ENCODE data around the gene ANKRD52. TPM values are rescaled to one million over a fixed set of nuclear protein-coding genes. Genes with fewer than 3 reads are reported as not detected.
"Not testable (repeated sequence)": the region's sequence is repeated elsewhere in the genome, so short reads cannot be mapped to it uniquely, and the experiment has no call there.

ANKRD52 gene
- total and polyA plus RNA-seq, 2 experiments from 2014 or later, result 20.3 to 25.2 TPM

DNA sequence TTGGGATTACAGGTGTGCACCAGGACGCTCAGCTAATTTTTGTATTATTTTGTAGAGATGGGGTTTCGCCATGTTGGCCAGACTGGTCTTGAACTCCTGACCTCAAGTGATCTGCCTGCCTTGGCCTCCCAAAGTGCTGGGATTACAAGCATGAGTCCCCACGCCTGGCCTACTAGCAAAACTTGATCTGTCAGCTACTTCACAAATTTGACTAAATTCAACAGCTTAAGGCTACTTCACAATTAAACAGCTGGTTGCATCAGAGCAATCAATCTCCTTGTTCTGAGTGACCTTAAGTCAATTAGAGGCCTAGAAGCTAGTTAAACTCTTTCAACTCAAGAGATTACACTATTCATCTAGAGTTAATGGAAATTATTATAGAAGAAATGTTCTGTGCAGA, 20.7 kb upstream of the ANKRD52 start:
- H3K27me3 Mint-ChIP-seq (ENCODE audit: insufficient read depth, low read depth, poor library complexity), result peaks cover 4% of the 10 kb centered on the region
- H4K20me1 ChIP-seq (replicated peaks; ENCODE audit: insufficient read depth), result peaks cover 10% of the 10 kb centered on the region
- H3K9me2 ChIP-seq (ENCODE audit: insufficient read depth), result no peaks in the 10 kb centered on the region
- no peak overlapping the region for H3K27ac Mint-ChIP-seq
- H3K27me3 ChIP-seq (ENCODE audit: insufficient read depth), result no peaks in the 10 kb centered on the region
- TF ChIP-seq POLR2AphosphoS5 (IDR thresholded peaks at IDR 0.05; ENCODE audit: low read depth), result no peak
- no peak for TF ChIP-seq REST (IDR thresholded peaks at IDR 0.05; ENCODE audit: unreplicated experiment)
- no peak for TF ChIP-seq STAT1 (IDR thresholded peaks at IDR 0.05; ENCODE audit: unreplicated experiment)
- no peak for TF ChIP-seq JUNB (IDR thresholded peaks at IDR 0.05; ENCODE audit: unreplicated experiment)
- no peak overlapping the region for H3K4me3 ChIP-seq
- peaks cover 87% of the 10 kb centered on the region for H3K36me3 Mint-ChIP-seq (ENCODE audit: low read depth)
- no peak overlapping the region for H2AFZ ChIP-seq
- DNase-seq (ENCODE audit: low spot score) (no peak), ATAC-seq (no peak)
- H3K36me3 ChIP-seq (ENCODE audit: insufficient read depth), result peaks cover 67% of the 10 kb centered on the region
- H3K4me1 ChIP-seq (ENCODE audit: insufficient read depth), result no peaks in the 10 kb centered on the region
- H3K9me3 Mint-ChIP-seq, result no peaks in the 10 kb centered on the region
- H3F3A ChIP-seq (replicated peaks; ENCODE audit: low read depth), result peaks cover 15% of the 10 kb centered on the region
- no peak overlapping the region; the same call in 1 of the 2 replicates for H3K27ac ChIP-seq (ENCODE audit: low read depth)
- H3K79me2 ChIP-seq (replicated peaks; ENCODE audit: insufficient read depth), result no peaks in the 10 kb centered on the region
- H3K4me2 ChIP-seq, result no peak overlapping the region
- no peaks in the 10 kb centered on the region for H3K4me1 Mint-ChIP-seq
- H3K4me3 Mint-ChIP-seq, result no peak overlapping the region

GRCh38 chr12:56274299-56274698, 16.1 kb upstream of the ANKRD52 start:
- Histone ChIP-seq H3K9me2 (ENCODE audit: insufficient read depth) (no peaks in the 10 kb centered on the region), H3K4me1 (ENCODE audit: insufficient read depth) (no peaks in the 10 kb centered on the region), H3F3A (replicated peaks; ENCODE audit: low read depth) (peaks cover 31% of the 10 kb centered on the region), H4K20me1 (replicated peaks; ENCODE audit: insufficient read depth) (peaks cover 2% of the 10 kb centered on the region; the same call in 1 of the 2 replicates), H3K36me3 (ENCODE audit: insufficient read depth) (peaks cover 47% of the 10 kb centered on the region), H3K4me3 (no peak overlapping the region), H3K4me2 (no peak overlapping the region), H3K79me2 (replicated peaks; ENCODE audit: insufficient read depth) (no peaks in the 10 kb centered on the region), H3K27ac (ENCODE audit: low read depth) (no peak overlapping the region), H3K27me3 (ENCODE audit: insufficient read depth) (no peaks in the 10 kb centered on the region), H2AFZ (no peak overlapping the region)
- H3K36me3 Mint-ChIP-seq (ENCODE audit: low read depth), result peaks cover 82% of the 10 kb centered on the region
- DNase-seq (ENCODE audit: low spot score) (no peak), ATAC-seq (no peak)
- no peaks in the 10 kb centered on the region for H3K4me1 Mint-ChIP-seq
- H3K4me3 Mint-ChIP-seq, result no peak overlapping the region
- no peak for TF ChIP-seq REST (IDR thresholded peaks at IDR 0.05; ENCODE audit: unreplicated experiment)
- no peak for TF ChIP-seq ZNF114 (CRISPR knock-in tag; IDR thresholded peaks at IDR 0.05)
- TF ChIP-seq EZH2phosphoT487 (IDR thresholded peaks at IDR 0.05; ENCODE audit: unreplicated experiment), result no peak
- no peak for TF ChIP-seq JUNB (IDR thresholded peaks at IDR 0.05; ENCODE audit: unreplicated experiment)
- TF ChIP-seq EZH2 (IDR thresholded peaks at IDR 0.05; ENCODE audit: low read depth, unreplicated experiment), result no peak
- no peak for TF ChIP-seq POLR2AphosphoS5 (IDR thresholded peaks at IDR 0.05; ENCODE audit: low read depth)
- no peaks in the 10 kb centered on the region for H3K9me3 Mint-ChIP-seq
- no peak overlapping the region for H3K27ac Mint-ChIP-seq
- H3K27me3 Mint-ChIP-seq (ENCODE audit: insufficient read depth, low read depth, poor library complexity), result no peaks in the 10 kb centered on the region

GRCh38 chr12:56272468-56272867, 14.3 kb upstream of the ANKRD52 start:
- not testable (repeated sequence) for H3K79me2 ChIP-seq (replicated peaks; ENCODE audit: insufficient read depth); H3K4me2 ChIP-seq; H2AFZ ChIP-seq; H3K4me1 ChIP-seq (ENCODE audit: insufficient read depth); H3K4me1 Mint-ChIP-seq; H3K9me3 Mint-ChIP-seq; H3K27ac ChIP-seq (ENCODE audit: low read depth); H3K27me3 ChIP-seq (ENCODE audit: insufficient read depth); ATAC-seq; H3K4me3 Mint-ChIP-seq; H3K27me3 Mint-ChIP-seq (ENCODE audit: insufficient read depth, low read depth, poor library complexity); H3K27ac Mint-ChIP-seq; H4K20me1 ChIP-seq (replicated peaks; ENCODE audit: insufficient read depth); DNase-seq (ENCODE audit: low spot score); H3K4me3 ChIP-seq; H3K9me2 ChIP-seq (ENCODE audit: insufficient read depth)
- Histone ChIP-seq H3K36me3 (ENCODE audit: insufficient read depth) (peaks cover 37% of the 10 kb centered on the region), H3F3A (replicated peaks; ENCODE audit: low read depth) (peaks cover 34% of the 10 kb centered on the region)
- peaks cover 74% of the 10 kb centered on the region for H3K36me3 Mint-ChIP-seq (ENCODE audit: low read depth)
